ENCODE data around the gene SLC17A5. TPM values are rescaled to one million over a fixed set of nuclear protein-coding genes. Genes with fewer than 3 reads are reported as not detected.
A peak's percentile ranks its signal among the peaks of the same experiment; 100 is the strongest.

The SLC17A5 gene
- total RNA-seq, 1 experiment from 2014 or later, result 16.9 TPM

DNA sequence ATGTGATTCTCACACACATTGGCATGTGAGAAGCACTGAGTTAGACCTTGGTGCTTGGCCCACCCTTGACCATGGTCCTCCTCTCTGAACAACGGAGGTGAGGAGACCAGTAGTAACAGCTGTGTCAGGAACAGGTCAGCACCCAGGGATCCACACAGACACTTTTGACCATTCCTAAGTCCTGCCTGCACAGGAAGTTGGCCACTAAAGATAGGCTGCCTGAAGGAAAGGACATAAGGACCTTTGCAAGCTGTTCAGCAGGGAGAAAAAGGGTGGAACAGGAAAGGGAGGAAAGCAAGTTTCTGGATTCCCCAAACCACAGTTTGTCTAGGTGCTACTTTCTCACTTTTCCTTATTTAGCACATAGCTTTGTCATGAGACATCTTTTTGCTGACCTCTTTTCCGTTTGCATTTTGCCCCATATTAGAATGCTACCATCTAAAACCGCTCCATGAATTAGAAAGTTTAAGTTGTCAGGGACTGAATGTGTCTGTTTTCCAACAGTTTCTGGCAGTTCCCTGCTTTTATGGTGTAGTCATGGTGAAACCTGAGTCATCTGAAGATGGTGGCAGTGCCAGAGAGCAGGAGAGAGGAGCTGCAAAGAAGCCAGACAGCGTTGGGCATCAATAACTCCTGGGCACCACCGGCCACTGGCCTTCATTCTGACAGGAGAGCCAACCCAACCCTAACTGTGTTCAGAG is 41.1 kb upstream of the SLC17A5 start:
- peaks cover 11% of the 10 kb centered on the region; the same call in 1 of the 2 replicates for H3K79me2 ChIP-seq (ENCODE audit: low read depth)
- H2AFZ ChIP-seq, result peak overlapping the region; percentile 77; the same call in 1 of the 2 replicates
- POLR2A ChIA-PET (ENCODE audit: unreplicated experiment), result interaction anchor here (0.6 to 1.1 kb wide), 6 partner anchors 15 to 1514 kb away, joined by 4 to 7 read pairs (median 4); no protein-coding TSS in a partner anchor
- CTCF ChIA-PET, result interaction anchor here (0.6 to 1.2 kb wide), 3 partner anchors 21 to 38 kb away, joined by 3 to 15 read pairs (median 5); no protein-coding TSS in a partner anchor
- H3K4me3 ChIP-seq, result peak overlapping the region; percentile 62
- H3K9me2 ChIP-seq (ENCODE audit: insufficient read depth), result no peaks in the 10 kb centered on the region
- peak overlapping the region; percentile 80 for H3K4me2 ChIP-seq
- intact Hi-C loops (cut with micrococcal nuclease; ENCODE audit: unreplicated experiment), result loop anchor here (1.0 kb wide), 1 partner anchor 15 kb away; no protein-coding TSS in a partner anchor
- TF ChIP-seq EZH2 (IDR thresholded peaks at IDR 0.05; ENCODE audit: low read depth) (no peak), CTCF (conservative IDR thresholded peaks at IDR 0.05) (no peak)
- BruUV-seq (replicated peaks), result no TSS peak
- H3K4me1 ChIP-seq (replicated peaks; ENCODE audit: insufficient read depth), result peaks cover 41% of the 10 kb centered on the region
- DNase-seq, result peak; percentile 54 to 74
- H3K9me3 ChIP-seq (ENCODE audit: insufficient read depth, low read depth), result no peaks in the 10 kb centered on the region
- H3K36me3 ChIP-seq (ENCODE audit: low read depth), result no peaks in the 10 kb centered on the region
- H4K20me1 ChIP-seq (ENCODE audit: insufficient read depth), result no peaks in the 10 kb centered on the region
- H3K27ac ChIP-seq, result peak overlapping the region; percentile 85
- no peaks in the 10 kb centered on the region for H3K27me3 ChIP-seq (ENCODE audit: insufficient read depth, low read depth)
- H3F3A ChIP-seq (ENCODE audit: insufficient read depth, low read depth), result peaks cover 28% of the 10 kb centered on the region

GRCh38 chr6:73691512-73691911 is 37.7 kb upstream of the SLC17A5 start:
- intact Hi-C loops (cut with micrococcal nuclease; ENCODE audit: unreplicated experiment), result no loop called here
- Histone ChIP-seq H3K9me2 (ENCODE audit: insufficient read depth) (no peaks in the 10 kb centered on the region), H3K27me3 (ENCODE audit: insufficient read depth, low read depth) (no peaks in the 10 kb centered on the region), H3K79me2 (ENCODE audit: low read depth) (no peaks in the 10 kb centered on the region), H3K9me3 (ENCODE audit: insufficient read depth, low read depth) (no peaks in the 10 kb centered on the region), H3K4me2 (no peak overlapping the region), H3K4me1 (replicated peaks; ENCODE audit: insufficient read depth) (peaks cover 26% of the 10 kb centered on the region), H2AFZ (no peak overlapping the region), H4K20me1 (ENCODE audit: insufficient read depth) (no peaks in the 10 kb centered on the region), H3K27ac (no peak overlapping the region), H3K36me3 (ENCODE audit: low read depth) (no peaks in the 10 kb centered on the region), H3F3A (ENCODE audit: insufficient read depth, low read depth) (peaks cover 28% of the 10 kb centered on the region), H3K4me3 (no peak overlapping the region)
- TF ChIP-seq CTCF (conservative IDR thresholded peaks at IDR 0.05) (no peak), EZH2 (IDR thresholded peaks at IDR 0.05; ENCODE audit: low read depth) (no peak)
- ChIA-PET CTCF (interaction anchor here (0.5 kb wide), 1 partner anchor 17 kb away, joined by 4 read pairs; no protein-coding TSS in a partner anchor), POLR2A (ENCODE audit: unreplicated experiment) (interaction anchor here (0.7 to 1.0 kb wide), 2 partner anchors 11 to 16 kb away, joined by 3 to 4 read pairs; no protein-coding TSS in a partner anchor)
- DNase-seq, result no peak
- BruUV-seq (replicated peaks), result no TSS peak

GRCh38 chr6:73690056-73690455 is 36.3 kb upstream of the SLC17A5 start:
- CTCF ChIA-PET, result no interaction called here
- H3K36me3 ChIP-seq (ENCODE audit: low read depth), result no peaks in the 10 kb centered on the region
- BruUV-seq (replicated peaks), result no TSS peak

More at GRCh38 chr6:73690056-73690455, 36.3 kb upstream of the SLC17A5 start:
- TF ChIP-seq CTCF (conservative IDR thresholded peaks at IDR 0.05) (no peak), EZH2 (IDR thresholded peaks at IDR 0.05; ENCODE audit: low read depth) (no peak)
- DNase-seq, result no peak
- Histone ChIP-seq H2AFZ (no peak overlapping the region), H3K4me3 (no peak overlapping the region), H3K27ac (no peak overlapping the region), H3K27me3 (ENCODE audit: insufficient read depth, low read depth) (no peaks in the 10 kb centered on the region), H3K4me1 (replicated peaks; ENCODE audit: insufficient read depth) (peaks cover 22% of the 10 kb centered on the region), H3K9me3 (ENCODE audit: insufficient read depth, low read depth) (no peaks in the 10 kb centered on the region), H4K20me1 (ENCODE audit: insufficient read depth) (no peaks in the 10 kb centered on the region), H3K9me2 (ENCODE audit: insufficient read depth) (no peaks in the 10 kb centered on the region), H3F3A (ENCODE audit: insufficient read depth, low read depth) (peaks cover 14% of the 10 kb centered on the region), H3K79me2 (ENCODE audit: low read depth) (no peaks in the 10 kb centered on the region), H3K4me2 (no peak overlapping the region)
- POLR2A ChIA-PET (ENCODE audit: unreplicated experiment), result no interaction called here
- intact Hi-C loops (cut with micrococcal nuclease; ENCODE audit: unreplicated experiment), result no loop called here
